Measurements from ENCODE around the gene KLHDC2. TPM values are rescaled to one million over a fixed set of nuclear protein-coding genes. Genes with fewer than 3 reads are reported as not detected.

Gene KLHDC2
- total RNA-seq, 1 experiment from 2014 or later: 26.4 TPM

GRCh38 chr14:49796025-49796424 lies 28.1 kb downstream of the KLHDC2 start:
- CTCF ChIA-PET: no interaction called here
- no peak overlapping the region for H2AFZ ChIP-seq (ENCODE audit: low read depth, low read length, poor library complexity, severe bottlenecking)
- no TSS peak for BruUV-seq (replicated peaks)
- TF ChIP-seq RAD21 (IDR thresholded peaks at IDR 0.05; ENCODE audit: low read depth): no peak
- no peak for TF ChIP-seq TCF7L2 (IDR thresholded peaks at IDR 0.05; ENCODE audit: borderline replicate concordance, extremely low read depth, insufficient read depth, insufficient read length)
- TF ChIP-seq SRF (IDR thresholded peaks at IDR 0.05; ENCODE audit: low read depth): no peak
- no peak for TF ChIP-seq ZBTB33 (IDR thresholded peaks at IDR 0.05; ENCODE audit: extremely low read depth, insufficient replicate concordance, low read length)
- TF ChIP-seq ZFX (IDR thresholded peaks at IDR 0.05): no peak
- no peak for TF ChIP-seq EZH2phosphoT487 (IDR thresholded peaks at IDR 0.05; ENCODE audit: borderline replicate concordance)
- TF ChIP-seq ELF1 (IDR thresholded peaks at IDR 0.05; ENCODE audit: borderline replicate concordance, low read depth): no peak
- no peak for TF ChIP-seq CEBPB (IDR thresholded peaks at IDR 0.05; ENCODE audit: low read depth)
- no peak for TF ChIP-seq CTCF (IDR thresholded peaks at IDR 0.05 in 2 of 3, conservative IDR thresholded peaks at IDR 0.05 in 1 of 3; ENCODE audit: borderline replicate concordance in 1 of 3, insufficient read depth in 1 of 3, low read depth in 2 of 3, low read length in 2 of 3)
- TF ChIP-seq FOSL1 (IDR thresholded peaks at IDR 0.05; ENCODE audit: low read depth): no peak
- TF ChIP-seq EGR1 (IDR thresholded peaks at IDR 0.05; ENCODE audit: low read depth): no peak
- TF ChIP-seq EZH2 (IDR thresholded peaks at IDR 0.05): no peak
- no peak for TF ChIP-seq POLR2A (IDR thresholded peaks at IDR 0.05; ENCODE audit: borderline replicate concordance, extremely low read depth, insufficient read depth, insufficient read length)
- no peak for TF ChIP-seq SIN3A (IDR thresholded peaks at IDR 0.05; ENCODE audit: low read depth)
- TF ChIP-seq YY1 (IDR thresholded peaks at IDR 0.05; ENCODE audit: extremely low read depth, insufficient replicate concordance, low read depth, low read length): no peak
- TF ChIP-seq JUND (IDR thresholded peaks at IDR 0.05): no peak
- no peak overlapping the region for H3K9ac ChIP-seq (ENCODE audit: low read length)
- no peaks in the 10 kb centered on the region for H3K4me1 ChIP-seq (ENCODE audit: control insufficient read depth in 1 of 2, insufficient read depth in 2 of 2, low read length in 2 of 2)
- intact Hi-C loops (cut with micrococcal nuclease): no loop called here
- peaks cover 33 to 61% of the 10 kb centered on the region in 2 experiments for H3K36me3 ChIP-seq (ENCODE audit: control insufficient read depth in 1 of 2, insufficient read depth in 2 of 2, low read length in 2 of 2)
- DNase-seq (ENCODE audit: low read depth, low spot score) (no peak), ATAC-seq (no peak)
- H3K27me3 ChIP-seq (ENCODE audit: insufficient read depth, low read length): no peaks in the 10 kb centered on the region
- H3K9me3 ChIP-seq (ENCODE audit: control insufficient read depth in 1 of 2, insufficient read depth in 1 of 2, low read depth in 1 of 2, low read length in 2 of 2): no peaks in the 10 kb centered on the region
- POLR2A ChIA-PET: no interaction called here
- H3K27ac ChIP-seq (ENCODE audit: low read depth, low read length): no peak overlapping the region
- no peaks in the 10 kb centered on the region for H3K79me2 ChIP-seq (ENCODE audit: insufficient read depth, low read length)
- H3K9me2 ChIP-seq (ENCODE audit: insufficient read depth): no peaks in the 10 kb centered on the region
- H3K4me3 ChIP-seq (replicated peaks in 1 of 2; ENCODE audit: low read depth in 1 of 2, low read length in 2 of 2): no peak overlapping the region
- RAD21 ChIA-PET (ENCODE audit: low non-redundant PET in 1 of 2, low total read pairs in 2 of 2, uncharacterized antibody in 2 of 2, unreplicated experiment in 2 of 2): no interaction called here
- no peak overlapping the region for H3K4me2 ChIP-seq (ENCODE audit: low read length)
- no peaks in the 10 kb centered on the region; the same call in 1 of the 2 replicates for H4K20me1 ChIP-seq (ENCODE audit: insufficient read depth)

Data from HCT116 (cell line).